Panc1 (cell line): ENCODE measurements around the gene PDE9A.

Source experiments
- POLR2AphosphoS5 ChIP-seq: IDR thresholded peaks from 2 replicates; pipeline ENCODE4 v1.6.1; 2012; ENCODE audit warnings: mild to moderate bottlenecking, low read depth, low read length, moderate library complexity
- REST ChIP-seq, 2 experiments: IDR thresholded peaks; 2 replicates each; pipeline ENCODE4 v1.6.1; 2011 to 2012; ENCODE audit warnings: low read depth in 2 of 2, control low read depth in 1 of 2, low read length in 1 of 2, mild to moderate bottlenecking in 1 of 2, moderate library complexity in 1 of 2; ENCODE audit not compliant: insufficient read depth in 1 of 2
- SIN3A ChIP-seq: IDR thresholded peaks from 2 replicates; pipeline ENCODE4 v1.6.1; 2012; ENCODE audit warnings: low read depth, mild to moderate bottlenecking, low read length, moderate library complexity, borderline replicate concordance; ENCODE audit not compliant: insufficient read depth
- TF ChIP-seq, protein P1 (sequence below): fragments of 450-650 bp; IDR thresholded peaks from 2 replicates; pipeline ENCODE4 v1.5.1; 2017; ENCODE audit warnings: mild to moderate bottlenecking

DNA sequence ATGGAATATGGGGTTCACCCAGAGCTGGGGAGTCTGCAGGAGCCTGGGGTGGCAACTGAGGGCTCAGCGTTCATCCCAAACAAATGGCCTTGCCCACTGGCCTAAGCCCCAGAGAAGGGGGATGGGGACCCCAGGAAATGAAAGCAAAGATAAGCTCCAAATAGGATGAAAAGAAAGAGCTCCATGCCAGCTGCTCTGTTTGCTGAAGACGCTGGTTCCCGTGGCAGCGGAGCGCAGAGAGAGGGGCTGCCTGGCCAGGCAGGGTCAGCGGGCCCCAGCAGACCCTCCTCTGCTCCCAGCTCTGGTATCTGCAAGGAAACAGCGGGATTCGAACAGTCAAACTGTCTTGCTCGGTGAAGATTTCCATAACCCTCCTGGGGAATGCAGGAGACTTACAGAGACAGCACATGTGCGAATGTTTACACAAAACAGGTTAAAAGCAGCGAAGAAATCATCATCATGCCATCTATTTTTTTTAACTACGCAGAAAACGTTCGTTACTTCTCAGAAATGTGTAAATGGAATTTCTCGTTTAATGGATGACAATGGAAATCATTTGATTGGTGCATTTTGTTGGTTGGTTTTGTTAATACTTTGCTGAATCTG is 94.4 kb downstream of the PDE9A start:
- TF ChIP-seq, protein P1, sequence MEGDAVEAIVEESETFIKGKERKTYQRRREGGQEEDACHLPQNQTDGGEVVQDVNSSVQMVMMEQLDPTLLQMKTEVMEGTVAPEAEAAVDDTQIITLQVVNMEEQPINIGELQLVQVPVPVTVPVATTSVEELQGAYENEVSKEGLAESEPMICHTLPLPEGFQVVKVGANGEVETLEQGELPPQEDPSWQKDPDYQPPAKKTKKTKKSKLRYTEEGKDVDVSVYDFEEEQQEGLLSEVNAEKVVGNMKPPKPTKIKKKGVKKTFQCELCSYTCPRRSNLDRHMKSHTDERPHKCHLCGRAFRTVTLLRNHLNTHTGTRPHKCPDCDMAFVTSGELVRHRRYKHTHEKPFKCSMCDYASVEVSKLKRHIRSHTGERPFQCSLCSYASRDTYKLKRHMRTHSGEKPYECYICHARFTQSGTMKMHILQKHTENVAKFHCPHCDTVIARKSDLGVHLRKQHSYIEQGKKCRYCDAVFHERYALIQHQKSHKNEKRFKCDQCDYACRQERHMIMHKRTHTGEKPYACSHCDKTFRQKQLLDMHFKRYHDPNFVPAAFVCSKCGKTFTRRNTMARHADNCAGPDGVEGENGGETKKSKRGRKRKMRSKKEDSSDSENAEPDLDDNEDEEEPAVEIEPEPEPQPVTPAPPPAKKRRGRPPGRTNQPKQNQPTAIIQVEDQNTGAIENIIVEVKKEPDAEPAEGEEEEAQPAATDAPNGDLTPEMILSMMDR, result no peak
- TF ChIP-seq SIN3A, result no peak
- no peak for TF ChIP-seq POLR2AphosphoS5
- no peak for TF ChIP-seq REST (IDR thresholded peaks at IDR 0.05; ENCODE audit: insufficient read depth in 1 of 2, low read depth in 2 of 2, low read length in 1 of 2)
